GM12891 (cell line): ENCODE data around the gene PNPLA3.

Experiments used
- POLR2A ChIP-seq: IDR thresholded peaks from 2 replicates; pipeline ENCODE4 v1.6.1; 2011; ENCODE audit warnings: low read depth, low read length, control low read depth
- POLR2AphosphoS5 ChIP-seq: IDR thresholded peaks from 2 replicates; pipeline ENCODE4 v1.6.1; 2011; ENCODE audit warnings: low read depth, low read length, control low read depth
- POU2F2 ChIP-seq: IDR thresholded peaks from 2 replicates; pipeline ENCODE4 v1.6.1; 2011; ENCODE audit warnings: low read depth, mild to moderate bottlenecking, control low read depth, low read length, moderate library complexity
- TAF1 ChIP-seq: IDR thresholded peaks from 2 replicates; pipeline ENCODE4 v1.6.1; 2011; ENCODE audit warnings: low read depth, low read length, control low read depth

DNA sequence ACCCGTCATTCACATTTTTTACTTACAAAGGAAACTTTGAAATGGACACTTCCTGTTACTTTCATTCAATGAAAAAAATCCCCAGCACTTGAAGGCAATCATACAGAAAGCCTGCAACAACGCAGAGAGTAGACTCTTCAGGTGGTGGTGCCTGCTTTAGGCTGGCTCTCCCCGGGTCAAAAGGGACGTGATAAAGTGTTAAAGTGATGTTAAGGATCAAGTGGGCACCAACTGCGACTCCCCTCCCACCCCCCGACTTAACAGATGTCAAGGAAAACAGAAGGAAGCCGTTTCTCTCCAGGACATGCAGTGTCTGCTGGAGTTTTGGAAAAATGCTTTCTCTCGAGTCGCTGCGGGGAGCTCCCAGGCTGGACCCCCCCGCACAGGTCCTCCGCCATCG, 414 bp upstream of the PNPLA3 start:
- no peak for TF ChIP-seq POLR2A
- TF ChIP-seq POU2F2: no peak
- TF ChIP-seq POLR2AphosphoS5: no peak
- no peak for TF ChIP-seq TAF1
